Mesendoderm (in vitro differentiated cells): Measurements from ENCODE around the gene HSD11B1. TPM values are rescaled to one million over a fixed set of nuclear protein-coding genes. Genes with fewer than 3 reads are reported as not detected.

Experiments
- DNase-seq: peaks from one replicate; pipeline ENCODE4 v3.0.0; 2013
- H2AK5ac ChIP-seq: 2 replicates; pipeline ENCODE4 v1.6.1; 2013; ENCODE audit warnings: low read length, inconsistent platforms
- H2BK120ac ChIP-seq: 2 replicates; pipeline ENCODE4 v1.6.1; 2013; ENCODE audit warnings: low read depth, mild to moderate bottlenecking, low read length, moderate library complexity, mixed read lengths
- H2BK15ac ChIP-seq: replicated peaks from 2 replicates; pipeline ENCODE4 v1.6.1; 2013; ENCODE audit warnings: low read depth, mild to moderate bottlenecking, moderate library complexity
- H2BK5ac ChIP-seq: 2 replicates; pipeline ENCODE4 v1.6.1; 2013; ENCODE audit warnings: low read length, inconsistent platforms
- H3K18ac ChIP-seq: 2 replicates; pipeline ENCODE4 v1.6.1; 2013; ENCODE audit warnings: mild to moderate bottlenecking, low read length, mixed read lengths
- H3K23ac ChIP-seq: one replicate; pipeline ENCODE4 v1.6.1; 2013; ENCODE audit warnings: low read length
- H3K27ac ChIP-seq: 2 replicates; pipeline ENCODE4 v1.5.1; 2013; ENCODE audit warnings: low read depth, mild to moderate bottlenecking, inconsistent platforms, low read length, moderate library complexity
- H3K27me3 ChIP-seq: 2 replicates; pipeline ENCODE4 v1.6.1; 2013; ENCODE audit warnings: low read length, control low read depth, mild to moderate bottlenecking, inconsistent platforms; ENCODE audit not compliant: insufficient read depth, poor library complexity
- H3K36me3 ChIP-seq: 2 replicates; pipeline ENCODE4 v1.6.1; 2013; ENCODE audit warnings: low read length, inconsistent platforms; ENCODE audit not compliant: control insufficient read depth, insufficient read depth
- H3K4ac ChIP-seq: one replicate; pipeline ENCODE4 v1.6.1; 2013; ENCODE audit warnings: low read depth, mild to moderate bottlenecking, low read length, moderate library complexity
- H3K4me1 ChIP-seq: 2 replicates; pipeline ENCODE4 v1.6.1; 2013; ENCODE audit warnings: low read depth, low read length, inconsistent platforms; ENCODE audit not compliant: control insufficient read depth
- H3K4me2 ChIP-seq: 2 replicates; pipeline ENCODE4 v1.6.1; 2013; ENCODE audit warnings: low read length
- H3K4me3 ChIP-seq: 2 replicates; pipeline ENCODE4 v1.5.1; 2013; ENCODE audit warnings: mild to moderate bottlenecking, low read length
- H3K56ac ChIP-seq: one replicate; pipeline ENCODE4 v1.6.1; 2013; ENCODE audit warnings: low read length
- H3K79me1 ChIP-seq: 2 replicates; pipeline ENCODE4 v1.6.1; 2013; ENCODE audit warnings: low read length, inconsistent platforms
- H3K79me2 ChIP-seq: 2 replicates; pipeline ENCODE4 v1.6.1; 2013; ENCODE audit warnings: mild to moderate bottlenecking, low read length; ENCODE audit not compliant: control insufficient read depth, insufficient read depth
- H3K9ac ChIP-seq: 2 replicates; pipeline ENCODE4 v1.6.1; 2013; ENCODE audit warnings: low read length, inconsistent platforms
- H4K5ac ChIP-seq: one replicate; pipeline ENCODE4 v1.6.1; 2013; ENCODE audit warnings: low read length
- H4K8ac ChIP-seq: one replicate; pipeline ENCODE4 v1.6.1; 2013; ENCODE audit warnings: low read depth, mild to moderate bottlenecking, control low read depth, low read length, moderate library complexity
- WGBS: extraction: QIAGEN DNeasy Blood & Tissue Kit; methylation state at CpG from one replicate; pipeline ENCODE4 v1.1.7; 2013; ENCODE audit warnings: low lambda C conversion rate, missing lambda C conversion rate; ENCODE audit not compliant: insufficient coverage; ENCODE audit errors: extremely low coverage; 5-methylcytosine and 5-hydroxymethylcytosine counted together
- polyA plus RNA-seq, 2 experiments: library from polyadenylated mRNA; stranded (reverse); fragments of 200-250 nt; gene quantifications; one replicate each; pipeline ENCODE4 v1.2.3, GENCODE V29; 2013

Gene HSD11B1
- polyA plus RNA-seq (2013, experiment 1 of 2) = not detected
- not detected for polyA plus RNA-seq (2013, experiment 2 of 2)

GRCh38 chr1:209704584-209704983, at the start of gene HSD11B1:
Gene HSD11B1 (plus strand): TSS chr1:209704846. CDS start chr1:209704943, 97 bp downstream.
- Histone ChIP-seq H3K4ac (no peak within 1 kb of the TSS), H3K18ac (no peak within 1 kb of the TSS), H3K79me1 (no peaks in the 10 kb centered on the region), H3K36me3 (no peaks in the 10 kb centered on the region), H2BK120ac (no peak within 1 kb of the TSS), H3K23ac (no peak within 1 kb of the TSS), H3K79me2 (no peaks in the 10 kb centered on the region), H4K8ac (peak within 1 kb of the TSS; percentile 16), H4K5ac (no peak within 1 kb of the TSS), H3K27ac (no peak within 1 kb of the TSS), H3K4me1 (no peaks in the 10 kb centered on the region), H2AK5ac (no peak within 1 kb of the TSS), H3K4me3 (no peak within 1 kb of the TSS), H2BK15ac (no peak within 1 kb of the TSS), H3K56ac (no peak within 1 kb of the TSS), H3K27me3 (no peaks in the 10 kb centered on the region), H3K4me2 (no peak within 1 kb of the TSS), H2BK5ac (no peak within 1 kb of the TSS), H3K9ac (no peak within 1 kb of the TSS)
- DNase-seq = no peak
- WGBS = no CpG with 5 or more reads among the region's 6 CpGs

GRCh38 chr1:209655411-209656231, 49.0 kb upstream of the HSD11B1 start:
- H4K8ac ChIP-seq = no peak overlapping the region
- H3K4me1 ChIP-seq = no peaks in the 10 kb centered on the region
- no peak overlapping the region for H2BK120ac ChIP-seq
- no CpG with 5 or more reads among the region's 9 CpGs for WGBS
- H3K9ac ChIP-seq = no peak overlapping the region
- no peaks in the 10 kb centered on the region for H3K36me3 ChIP-seq
- no peak overlapping the region for H3K18ac ChIP-seq
- no peak for DNase-seq
- no peak overlapping the region for H3K4me2 ChIP-seq
- no peaks in the 10 kb centered on the region for H3K79me2 ChIP-seq
- H3K27me3 ChIP-seq = no peaks in the 10 kb centered on the region
- H3K4ac ChIP-seq = no peak overlapping the region
- no peak overlapping the region for H3K23ac ChIP-seq
- H2AK5ac ChIP-seq = no peak overlapping the region
- H2BK15ac ChIP-seq = no peak overlapping the region
- H4K5ac ChIP-seq = no peak overlapping the region
- H3K4me3 ChIP-seq = no peak overlapping the region
- no peak overlapping the region for H3K27ac ChIP-seq
- no peak overlapping the region for H2BK5ac ChIP-seq
- no peak overlapping the region for H3K56ac ChIP-seq
- no peaks in the 10 kb centered on the region for H3K79me1 ChIP-seq

GRCh38 chr1:209657140-209657879, 47.3 kb upstream of the HSD11B1 start:
- Histone ChIP-seq H3K4ac (no peak overlapping the region), H2AK5ac (no peak overlapping the region), H3K4me2 (no peak overlapping the region), H3K36me3 (no peaks in the 10 kb centered on the region), H3K4me1 (no peaks in the 10 kb centered on the region), H4K5ac (no peak overlapping the region), H3K4me3 (no peak overlapping the region), H3K56ac (no peak overlapping the region), H3K9ac (no peak overlapping the region), H3K18ac (no peak overlapping the region), H3K27me3 (no peaks in the 10 kb centered on the region), H3K23ac (no peak overlapping the region), H2BK15ac (no peak overlapping the region), H2BK5ac (no peak overlapping the region), H3K27ac (no peak overlapping the region), H3K79me1 (no peaks in the 10 kb centered on the region), H2BK120ac (no peak overlapping the region), H4K8ac (no peak overlapping the region), H3K79me2 (no peaks in the 10 kb centered on the region)
- WGBS = no CpG with 5 or more reads among the region's 9 CpGs
- no peak for DNase-seq

GRCh38 chr1:209657918-209658317, 46.7 kb upstream of the HSD11B1 start:
- H3K79me2 ChIP-seq = no peaks in the 10 kb centered on the region
- H3K36me3 ChIP-seq = no peaks in the 10 kb centered on the region
- H2BK5ac ChIP-seq = no peak overlapping the region
- no peak overlapping the region for H3K9ac ChIP-seq
- no peaks in the 10 kb centered on the region for H3K4me1 ChIP-seq
- H3K4ac ChIP-seq = no peak overlapping the region
- H2BK120ac ChIP-seq = no peak overlapping the region
- no peak overlapping the region for H4K5ac ChIP-seq
- H3K4me2 ChIP-seq = no peak overlapping the region
- no peak for DNase-seq
- H3K79me1 ChIP-seq = no peaks in the 10 kb centered on the region
- no peaks in the 10 kb centered on the region for H3K27me3 ChIP-seq
- H3K27ac ChIP-seq = no peak overlapping the region
- no peak overlapping the region for H2AK5ac ChIP-seq
- no peak overlapping the region for H3K56ac ChIP-seq
- H3K18ac ChIP-seq = no peak overlapping the region
- no peak overlapping the region for H3K23ac ChIP-seq
- H4K8ac ChIP-seq = no peak overlapping the region
- H2BK15ac ChIP-seq = no peak overlapping the region
- no CpG with 5 or more reads among the region's 5 CpGs for WGBS
- H3K4me3 ChIP-seq = no peak overlapping the region

GRCh38 chr1:209659909-209660308, 44.7 kb upstream of the HSD11B1 start:
- WGBS = no CpG with 5 or more reads among the region's 5 CpGs
- no peak overlapping the region for H3K23ac ChIP-seq
- H3K79me1 ChIP-seq = no peaks in the 10 kb centered on the region
- no peak overlapping the region for H3K9ac ChIP-seq
- H4K5ac ChIP-seq = no peak overlapping the region
- no peak overlapping the region for H2AK5ac ChIP-seq
- H3K36me3 ChIP-seq = no peaks in the 10 kb centered on the region
- no peaks in the 10 kb centered on the region for H3K79me2 ChIP-seq
- no peak overlapping the region for H3K4ac ChIP-seq
- no peaks in the 10 kb centered on the region for H3K27me3 ChIP-seq
- no peak overlapping the region for H2BK15ac ChIP-seq
- H4K8ac ChIP-seq = no peak overlapping the region
- H3K4me3 ChIP-seq = no peak overlapping the region
- H3K4me1 ChIP-seq = no peaks in the 10 kb centered on the region
- no peak overlapping the region for H3K4me2 ChIP-seq
- no peak overlapping the region for H2BK120ac ChIP-seq
- H3K18ac ChIP-seq = no peak overlapping the region
- no peak overlapping the region for H3K27ac ChIP-seq
- H3K56ac ChIP-seq = no peak overlapping the region
- DNase-seq = no peak
- no peak overlapping the region for H2BK5ac ChIP-seq
